A549 (cell line): ENCODE data around the gene ISM1. TPM values are rescaled to one million over a fixed set of nuclear protein-coding genes. Genes with fewer than 3 reads are reported as not detected.
"Not testable (repeated sequence)": the region's sequence is repeated elsewhere in the genome, so short reads cannot be mapped to it uniquely, and the experiment has no call there.

Source experiments
- ATAC-seq, 2 experiments: fragments of 200-7000 bp in 1 of 2; fragments of >200 bp in 1 of 2; cut with Nextera tagmentation in 1 of 2; cut with Tn5 transposase in 1 of 2; 3 replicates each; pipeline versions ENCODE4 v1.8.0 to v1.9.1; 2018 to 2020; ENCODE audit warnings: mild to moderate bottlenecking in 1 of 2, moderate library complexity in 1 of 2
- CTCF ChIA-PET: fragments of 300-600 bp; sonication (Branson Sonifier 250); formaldehyde crosslinking; extraction: SDS; loops from one replicate; lab custom pipeline; 2021; ENCODE audit warnings: antibody characterized with exemption, inconsistent platforms; lab: Yijun Ruan, JAX
- POLR2A ChIA-PET: fragments of 350-600 bp; formaldehyde crosslinking; extraction: SDS; loops from one replicate; lab custom pipeline; 2021; ENCODE audit warnings: antibody characterized with exemption, inconsistent platforms; lab: Yijun Ruan, JAX
- DNase-seq, 2 experiments: peaks; one replicate each; pipeline versions ENCODE4 v3.0.0 to v3.0.0-alpha.2; 2011 to 2016; ENCODE audit warnings: low read depth in 1 of 2, low spot score in 1 of 2
- FAIRE-seq: peaks from 2 replicates; lab custom pipeline; 2011; peaks lifted over from hg19 to GRCh38; lab: Jason Lieb, UNC
- H3K27ac ChIP-seq, 2 experiments: fragments of >200 bp; sonication (Bioruptor Twin); formaldehyde crosslinking; 3 replicates each; pipeline ENCODE4 v1.5.1; 2016 to 2017
- H3K4me1 ChIP-seq: fragments of >200 bp; sonication (Bioruptor Twin); formaldehyde crosslinking; 3 replicates; pipeline ENCODE4 v1.6.1; 2016
- H3K4me2 ChIP-seq: fragments of >200 bp; sonication (Bioruptor Twin); formaldehyde crosslinking; 3 replicates; pipeline ENCODE4 v1.6.1; 2016
- H3K4me3 ChIP-seq: fragments of >200 bp; sonication (Bioruptor Twin); formaldehyde crosslinking; 3 replicates; pipeline ENCODE4 v1.5.1; 2016
- H3K9me3 ChIP-seq: fragments of >200 bp; sonication (Bioruptor Twin); formaldehyde crosslinking; 3 replicates; pipeline ENCODE4 v1.6.1; 2016
- CBX8 ChIP-seq: fragments of 200-600 bp; sonication (generic); IDR thresholded peaks from 2 replicates; pipeline ENCODE4 v1.6.1; 2016
- CHD4 ChIP-seq: fragments of 200-600 bp; sonication (generic); IDR thresholded peaks from 2 replicates; pipeline ENCODE4 v1.6.1; 2016; ENCODE audit warnings: antibody characterized with exemption, mild to moderate bottlenecking, borderline replicate concordance
- EHMT2 ChIP-seq: fragments of 200-600 bp; sonication (generic); IDR thresholded peaks from 2 replicates; pipeline ENCODE4 v1.6.1; 2016; ENCODE audit warnings: antibody characterized with exemption, low read depth, mild to moderate bottlenecking, moderate library complexity
- EP300 ChIP-seq, 2 experiments: fragments of >200 bp; sonication (Bioruptor Twin); formaldehyde crosslinking; IDR thresholded peaks; 2 replicates in 1 of 2; 3 replicates in 1 of 2; pipeline ENCODE4 v1.6.1; 2016 to 2017
- FOSL2 ChIP-seq, 2 experiments: fragments of 450-650 bp in 1 of 2; fragments of >200 bp in 1 of 2; sonication (Bioruptor Twin) in 1 of 2; formaldehyde crosslinking; IDR thresholded peaks; 2 replicates each; pipeline versions ENCODE4 v1.5.0 to v1.6.1; 2016 to 2020; ENCODE audit warnings: mild to moderate bottlenecking in 1 of 2, moderate library complexity in 1 of 2
- FOXS1 ChIP-seq: fragments of 250-450 bp; sonication (Bioruptor Pico); IDR thresholded peaks from 2 replicates; pipeline ENCODE4 v1.5.0; 2020; ENCODE audit warnings: mild to moderate bottlenecking, moderate library complexity
- HEYL ChIP-seq: fragments of 250-450 bp; sonication (Bioruptor Pico); IDR thresholded peaks from 2 replicates; pipeline ENCODE4 v1.8.0; 2021; ENCODE audit warnings: mild to moderate bottlenecking, moderate library complexity
- HOXA7 ChIP-seq: fragments of 250-450 bp; sonication (Bioruptor Pico); IDR thresholded peaks from 2 replicates; pipeline ENCODE4 v1.5.0; 2020; ENCODE audit warnings: mild to moderate bottlenecking, moderate library complexity
- JUNB ChIP-seq: fragments of >200 bp; sonication (Bioruptor Twin); formaldehyde crosslinking; IDR thresholded peaks from 2 replicates; pipeline ENCODE4 v1.6.1; 2016
- KDM5A ChIP-seq: fragments of 200-600 bp; sonication (generic); IDR thresholded peaks from 2 replicates; pipeline ENCODE4 v1.6.1; 2016; ENCODE audit warnings: antibody characterized with exemption, mild to moderate bottlenecking
- MAZ ChIP-seq: fragments of 150-350 bp; IDR thresholded peaks from 2 replicates; pipeline ENCODE4 v1.6.1; 2014; ENCODE audit warnings: antibody characterized with exemption, low read depth, low read length, borderline replicate concordance
- NR3C1 ChIP-seq: fragments of >200 bp; sonication (Bioruptor Twin); formaldehyde crosslinking; IDR thresholded peaks from 3 replicates; pipeline ENCODE4 v1.6.1; 2017
- RFX5 ChIP-seq: fragments of 450-650 bp; IDR thresholded peaks from 2 replicates; pipeline ENCODE4 v1.7.1; 2014; ENCODE audit warnings: antibody characterized with exemption, mild to moderate bottlenecking, moderate library complexity
- SMC3 ChIP-seq: fragments of >200 bp; sonication (Bioruptor Twin); formaldehyde crosslinking; IDR thresholded peaks from 3 replicates; pipeline ENCODE4 v1.6.1; 2018; ENCODE audit warnings: inconsistent platforms
- TFCP2L1 ChIP-seq: fragments of 250-450 bp; sonication (Bioruptor Pico); IDR thresholded peaks from 2 replicates; pipeline ENCODE4 v1.5.0; 2021; ENCODE audit warnings: mild to moderate bottlenecking
- TP53 ChIP-seq: fragments of 250-450 bp; sonication (Bioruptor Pico); IDR thresholded peaks from 2 replicates; pipeline ENCODE4 v1.5.0; 2021; ENCODE audit warnings: mild to moderate bottlenecking, moderate library complexity
- ZC3H11A ChIP-seq: fragments of 450-650 bp; IDR thresholded peaks from 2 replicates; pipeline ENCODE4 v1.6.1; 2014; ENCODE audit warnings: antibody characterized with exemption, mild to moderate bottlenecking
- WGBS: methylation state at CpG from one replicate; pipeline ENCODE4 v1.1.6; 2017; ENCODE audit errors: missing lambda C conversion rate; 5-methylcytosine and 5-hydroxymethylcytosine counted together
- polyA plus RNA-seq, 4 experiments: library from polyadenylated mRNA; depleted of rRNA in 3 of 4; stranded (reverse); fragments of >200 nt; fragmentation: RNase III in 1 of 4; extraction: RNeasy Plus Mini Kit Qiagen cat#74134 plus additional on column Dnase treatment in 1 of 4; gene quantifications; 2 replicates in 3 of 4; 3 replicates in 1 of 4; pipeline ENCODE4 v1.2.3, GENCODE V29; 2011 to 2017
- TF ChIP-seq, protein P1 (sequence below): fragments of 150-350 bp; IDR thresholded peaks from 2 replicates; pipeline ENCODE4 v1.6.1; 2014; ENCODE audit warnings: low read depth, mild to moderate bottlenecking, low read length
- TF ChIP-seq, protein P2 (sequence below): IDR thresholded peaks from 2 replicates; pipeline ENCODE4 v1.6.1; 2012
- TF ChIP-seq, protein P3 (sequence below): fragments of >200 bp; sonication (Bioruptor Twin); formaldehyde crosslinking; IDR thresholded peaks from 3 replicates; pipeline ENCODE4 v1.5.1; 2016

The ISM1 gene
- polyA plus RNA-seq, 2 of the 4 experiments (the other 2 are of a cell fraction), result 0.18 to 0.39 TPM

DNA sequence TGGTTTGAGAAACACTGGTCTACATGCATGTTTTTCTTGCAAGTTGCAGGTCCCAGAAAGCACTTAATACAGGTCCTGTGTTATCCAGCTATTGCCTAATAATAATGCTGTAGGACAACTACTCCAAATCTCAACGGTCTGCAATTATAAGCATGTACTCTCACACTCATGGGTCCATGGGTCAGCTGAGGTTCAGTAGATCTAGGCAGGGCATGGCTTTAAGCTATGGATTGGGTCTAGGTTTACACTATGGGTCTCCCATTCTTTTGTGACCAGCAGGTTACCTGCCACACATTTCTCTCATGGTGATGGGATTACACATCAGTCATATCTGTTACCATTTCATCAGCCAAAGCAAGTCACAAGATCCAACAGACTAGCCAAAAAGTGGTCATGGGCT is 13.9 kb downstream of the ISM1 start:
- Histone ChIP-seq H3K27ac (no peak overlapping the region), H3K4me2 (no peak overlapping the region), H3K4me3 (no peak overlapping the region), H3K9me3 (no peaks in the 10 kb centered on the region), H3K4me1 (peaks cover 7% of the 10 kb centered on the region; the same call in 2 of the 3 replicates)
- 0% methylated on average over 1 of the region's 1 CpG for WGBS
- POLR2A ChIA-PET, result no interaction called here
- ATAC-seq (no peak), FAIRE-seq (no peak), DNase-seq (no peak)
- CTCF ChIA-PET, result interaction anchor here (0.7 to 1.3 kb wide), 2 partner anchors 27 to 311 kb away, joined by 3 read pairs; no protein-coding TSS in a partner anchor
- TF ChIP-seq RFX5 (no peak), FOSL2 (IDR thresholded peaks at IDR 0.05) (no peak), FOSL2 (CRISPR knock-in tag; IDR thresholded peaks at IDR 0.05) (no peak), CBX8 (no peak), EHMT2 (no peak), HOXA7 (no peak), KDM5A (no peak), FOXS1 (CRISPR knock-in tag) (no peak), TFCP2L1 (CRISPR knock-in tag) (no peak), SMC3 (no peak), CHD4 (no peak), HEYL (CRISPR knock-in tag) (no peak), TP53 (CRISPR knock-in tag) (no peak)
- TF ChIP-seq, protein P1, sequence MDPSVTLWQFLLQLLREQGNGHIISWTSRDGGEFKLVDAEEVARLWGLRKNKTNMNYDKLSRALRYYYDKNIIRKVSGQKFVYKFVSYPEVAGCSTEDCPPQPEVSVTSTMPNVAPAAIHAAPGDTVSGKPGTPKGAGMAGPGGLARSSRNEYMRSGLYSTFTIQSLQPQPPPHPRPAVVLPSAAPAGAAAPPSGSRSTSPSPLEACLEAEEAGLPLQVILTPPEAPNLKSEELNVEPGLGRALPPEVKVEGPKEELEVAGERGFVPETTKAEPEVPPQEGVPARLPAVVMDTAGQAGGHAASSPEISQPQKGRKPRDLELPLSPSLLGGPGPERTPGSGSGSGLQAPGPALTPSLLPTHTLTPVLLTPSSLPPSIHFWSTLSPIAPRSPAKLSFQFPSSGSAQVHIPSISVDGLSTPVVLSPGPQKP, result no peak

DNA sequence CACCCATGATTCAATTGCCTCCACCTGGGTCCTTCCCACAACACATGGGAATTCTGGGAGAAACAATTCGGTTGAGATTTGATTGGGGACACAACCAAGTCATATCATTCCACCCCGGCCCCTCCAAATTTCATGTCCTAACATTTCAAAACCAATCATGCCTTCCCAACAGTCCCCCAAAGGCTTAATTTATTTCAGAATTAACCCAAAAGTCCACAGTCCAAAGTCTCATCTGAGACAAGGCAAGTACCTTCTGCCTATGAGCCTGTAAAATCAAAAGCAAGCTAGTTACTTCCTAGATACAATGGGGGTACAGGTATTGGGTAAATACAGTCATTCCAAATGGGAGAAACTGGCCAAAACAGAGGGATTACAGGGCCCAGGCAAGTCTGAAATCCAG is 15.3 kb downstream of the ISM1 start:
- DNase-seq, H3K9me3 ChIP-seq, H3K4me2 ChIP-seq, H3K4me3 ChIP-seq, ATAC-seq, H3K4me1 ChIP-seq, H3K27ac ChIP-seq, POLR2A ChIA-PET, CTCF ChIA-PET, FAIRE-seq: not testable (repeated sequence)
- WGBS, result 34% methylated on average over 2 of the region's 2 CpGs

DNA sequence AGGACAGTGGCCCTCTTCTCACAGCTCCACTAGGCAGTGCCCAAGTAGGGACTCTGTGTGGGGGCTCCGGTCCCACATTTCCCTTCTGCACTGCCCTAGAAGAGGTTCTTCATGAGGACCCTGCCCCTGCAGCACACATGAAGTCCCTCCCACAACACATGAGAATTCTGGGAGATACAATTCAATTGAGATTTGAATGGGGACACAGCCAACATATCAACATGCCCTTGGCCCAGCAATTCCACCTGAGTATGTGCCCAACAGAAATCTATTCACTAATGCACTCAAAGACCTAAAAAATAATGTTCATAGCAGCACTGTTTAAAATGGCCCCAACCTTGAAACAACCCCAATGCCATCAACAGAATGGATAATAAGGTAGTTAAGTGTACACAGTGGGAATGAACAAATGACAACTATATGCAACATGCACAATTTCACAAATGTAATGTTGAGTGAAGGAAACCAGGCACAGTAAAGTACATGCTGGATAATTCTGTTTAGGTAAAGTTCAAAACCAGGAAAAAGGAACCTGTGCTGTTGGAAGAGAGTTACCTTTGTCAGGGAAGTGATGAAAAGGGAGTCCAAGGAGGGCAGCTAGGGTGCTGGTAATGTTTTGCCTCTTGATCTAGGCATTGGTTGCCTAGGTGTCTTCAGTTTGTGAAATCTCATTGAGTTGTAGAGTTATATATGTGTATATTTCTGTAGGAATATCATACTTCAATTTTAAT is 16.1 kb downstream of the ISM1 start:
- CTCF ChIA-PET, result no interaction called here
- Histone ChIP-seq H3K4me2 (no peak overlapping the region), H3K27ac (no peak overlapping the region), H3K9me3 (peaks cover 10% of the 10 kb centered on the region; the same call in 2 of the 3 replicates), H3K4me1 (no peaks in the 10 kb centered on the region), H3K4me3 (no peak overlapping the region)
- TF ChIP-seq, protein P2, sequence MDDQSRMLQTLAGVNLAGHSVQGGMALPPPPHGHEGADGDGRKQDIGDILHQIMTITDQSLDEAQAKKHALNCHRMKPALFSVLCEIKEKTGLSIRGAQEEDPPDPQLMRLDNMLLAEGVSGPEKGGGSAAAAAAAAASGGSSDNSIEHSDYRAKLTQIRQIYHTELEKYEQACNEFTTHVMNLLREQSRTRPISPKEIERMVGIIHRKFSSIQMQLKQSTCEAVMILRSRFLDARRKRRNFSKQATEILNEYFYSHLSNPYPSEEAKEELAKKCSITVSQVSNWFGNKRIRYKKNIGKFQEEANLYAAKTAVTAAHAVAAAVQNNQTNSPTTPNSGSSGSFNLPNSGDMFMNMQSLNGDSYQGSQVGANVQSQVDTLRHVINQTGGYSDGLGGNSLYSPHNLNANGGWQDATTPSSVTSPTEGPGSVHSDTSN, result no peak
- TF ChIP-seq ZC3H11A (no peak), NR3C1 (no peak), EP300 (IDR thresholded peaks at IDR 0.05) (no peak), MAZ (no peak), JUNB (no peak)
- TF ChIP-seq, protein P3, sequence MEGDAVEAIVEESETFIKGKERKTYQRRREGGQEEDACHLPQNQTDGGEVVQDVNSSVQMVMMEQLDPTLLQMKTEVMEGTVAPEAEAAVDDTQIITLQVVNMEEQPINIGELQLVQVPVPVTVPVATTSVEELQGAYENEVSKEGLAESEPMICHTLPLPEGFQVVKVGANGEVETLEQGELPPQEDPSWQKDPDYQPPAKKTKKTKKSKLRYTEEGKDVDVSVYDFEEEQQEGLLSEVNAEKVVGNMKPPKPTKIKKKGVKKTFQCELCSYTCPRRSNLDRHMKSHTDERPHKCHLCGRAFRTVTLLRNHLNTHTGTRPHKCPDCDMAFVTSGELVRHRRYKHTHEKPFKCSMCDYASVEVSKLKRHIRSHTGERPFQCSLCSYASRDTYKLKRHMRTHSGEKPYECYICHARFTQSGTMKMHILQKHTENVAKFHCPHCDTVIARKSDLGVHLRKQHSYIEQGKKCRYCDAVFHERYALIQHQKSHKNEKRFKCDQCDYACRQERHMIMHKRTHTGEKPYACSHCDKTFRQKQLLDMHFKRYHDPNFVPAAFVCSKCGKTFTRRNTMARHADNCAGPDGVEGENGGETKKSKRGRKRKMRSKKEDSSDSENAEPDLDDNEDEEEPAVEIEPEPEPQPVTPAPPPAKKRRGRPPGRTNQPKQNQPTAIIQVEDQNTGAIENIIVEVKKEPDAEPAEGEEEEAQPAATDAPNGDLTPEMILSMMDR, result no peak
- whole genome bisulfite sequencing, result 20% methylated on average over 1 of the region's 1 CpG
- FAIRE-seq, result peak; percentile 76
- ATAC-seq, result no peak
- DNase-seq, result no peak
- POLR2A ChIA-PET, result no interaction called here
